Cardiac muscle cell (in vitro differentiated cells and primary cell): ENCODE data around the gene NPHS2. TPM values are rescaled to one million over a fixed set of nuclear protein-coding genes. Genes with fewer than 3 reads are reported as not detected.

Source experiments
- DNase-seq, 2 donors: peaks; one replicate each; pipeline versions ENCODE4 v3.0.0 to v3.0.0-alpha.2; 2010 to 2017; ENCODE audit warnings: low read depth in 1 of 2, low spot score in 1 of 2
- H3K27ac ChIP-seq: fragments of 200-600 bp; sonication (generic); 2 replicates; pipeline ENCODE4 v1.5.1; 2016
- H3K27me3 ChIP-seq: fragments of 200-600 bp; sonication (generic); 2 replicates; pipeline ENCODE4 v1.6.0; 2016; ENCODE audit warnings: control low read depth
- H3K36me3 ChIP-seq: fragments of 200-600 bp; sonication (generic); 2 replicates; pipeline ENCODE4 v1.5.1; 2016; ENCODE audit warnings: control low read depth
- H3K4me1 ChIP-seq: fragments of 200-600 bp; sonication (generic); 2 replicates; pipeline ENCODE4 v1.8.1; 2017; ENCODE audit warnings: low read depth, mild to moderate bottlenecking, mixed run types
- H3K4me3 ChIP-seq: fragments of 200-600 bp; sonication (generic); 2 replicates; pipeline ENCODE4 v1.5.1; 2016; ENCODE audit warnings: mild to moderate bottlenecking
- H3K9me3 ChIP-seq: fragments of 200-600 bp; sonication (generic); 2 replicates; pipeline ENCODE4 v1.5.1; 2017; ENCODE audit warnings: low read depth, mild to moderate bottlenecking, control low read depth
- CTCF ChIP-seq: IDR thresholded peaks from 2 replicates; pipeline ENCODE4 v1.5.1; 2012; ENCODE audit warnings: low read depth, mild to moderate bottlenecking, low read length
- polyA plus RNA-seq: library from polyadenylated mRNA; unstranded; fragments of >200 nt; fragmentation: Nextera tagmentation; extraction: Ambion mirVana; gene quantifications from 2 replicates; pipeline ENCODE4 v1.2.1, GENCODE V29; 2016
- total RNA-seq: library from RNA; depleted of rRNA; stranded (reverse); fragments of >200 nt; gene quantifications from 2 replicates; pipeline ENCODE4 v1.2.3, GENCODE V29; 2016

NPHS2 gene
- total RNA-seq (not detected in 2 replicates), polyA plus RNA-seq (not detected in 2 replicates)

- peak within 1 kb of the TSS; percentile 13 for H3K4me3 ChIP-seq
- peaks cover 69% of the 10 kb centered on the region for H3K27me3 ChIP-seq
- TF ChIP-seq CTCF: no peak
- H3K27ac ChIP-seq: no peak within 1 kb of the TSS
- peak in 1 of 2 donors; percentile 20 for DNase-seq
- H3K36me3 ChIP-seq: no peaks in the 10 kb centered on the region
- H3K4me1 ChIP-seq: no peaks in the 10 kb centered on the region
- no peaks in the 10 kb centered on the region for H3K9me3 ChIP-seq
These were observed at the start of gene NPHS2 for GRCh38 chr1:179575497-179576314. TSS of gene NPHS2 (minus strand) at chr1:179575948. CDS start at chr1:179575864, 84 bp downstream.

GRCh38 chr1:179612361-179612760, 36.6 kb upstream of the NPHS2 start:
- DNase-seq: no peak
- Histone ChIP-seq H3K27ac (no peak overlapping the region), H3K27me3 (no peaks in the 10 kb centered on the region), H3K4me1 (no peaks in the 10 kb centered on the region), H3K36me3 (no peaks in the 10 kb centered on the region), H3K9me3 (no peaks in the 10 kb centered on the region), H3K4me3 (no peak overlapping the region)
- TF ChIP-seq CTCF: no peak

GRCh38 chr1:179601093-179601492, 25.3 kb upstream of the NPHS2 start:
- Histone ChIP-seq H3K36me3 (no peaks in the 10 kb centered on the region), H3K4me1 (no peaks in the 10 kb centered on the region), H3K27ac (no peak overlapping the region), H3K9me3 (no peaks in the 10 kb centered on the region), H3K27me3 (peaks cover under 1% of the 10 kb centered on the region), H3K4me3 (no peak overlapping the region)
- no peak for DNase-seq
- TF ChIP-seq CTCF: no peak

GRCh38 chr1:179599623-179600249, 24.0 kb upstream of the NPHS2 start:
- peaks cover 12% of the 10 kb centered on the region for H3K27me3 ChIP-seq
- H3K27ac ChIP-seq: no peak overlapping the region
- no peaks in the 10 kb centered on the region for H3K4me1 ChIP-seq
- no peaks in the 10 kb centered on the region for H3K36me3 ChIP-seq
- DNase-seq: peak; percentile 52 to 57
- H3K9me3 ChIP-seq: no peaks in the 10 kb centered on the region
- no peak overlapping the region for H3K4me3 ChIP-seq
- TF ChIP-seq CTCF: peak; percentile 48

GRCh38 chr1:179598631-179599030, 22.9 kb upstream of the NPHS2 start:
- DNase-seq: no peak
- no peak overlapping the region for H3K27ac ChIP-seq
- no peaks in the 10 kb centered on the region for H3K9me3 ChIP-seq
- no peaks in the 10 kb centered on the region for H3K36me3 ChIP-seq
- H3K4me1 ChIP-seq: no peaks in the 10 kb centered on the region
- H3K27me3 ChIP-seq: peaks cover 23% of the 10 kb centered on the region
- TF ChIP-seq CTCF: no peak
- H3K4me3 ChIP-seq: no peak overlapping the region
